Heart left ventricle (tissue), 13 donors: ENCODE results near the gene ZNF185.

ENCODE experiments used
- CTCF ChIP-seq, 12 donors: fragments of 200-600 bp; sonication (generic) in 4 of 12; IDR thresholded peaks; one replicate each; pipeline versions ENCODE4 v1.5.0 to v1.8.0; 2018 to 2022; ENCODE audit warnings: antibody characterized with exemption in 12 of 12, mild to moderate bottlenecking in 5 of 12
- POLR2A ChIP-seq, 2 donors: fragments of 450-650 bp; IDR thresholded peaks; one replicate each; pipeline ENCODE4 v1.6.1; 2017; ENCODE audit warnings: antibody characterized with exemption in 2 of 2, mild to moderate bottlenecking in 2 of 2, moderate library complexity in 2 of 2
- donor health status: ischemic (EF 13 %, LVEDD 7.1; RV severe dilation, severe dysfunction).
- donor health status: DM: no; HTN: yes; CAD: no.
- donor health status: DM: no; HTN: no; CAD: no.
- donor health status: ischemic (EF 25% LVEDD 6.9; RV normal size, moderate dysfunction).
- donor health status: ischemic (EF 25% LVEDD 5.7; RV mildly dilated, moderate dysfunction).
- donor health status: ischemic (EF 35%, LVEDD 5.7; RV mildly dilated, moderate dysfunction).
- donor health status: nonischemic (EF 11% LVEDD 7.7; RV severe dilation, severe dysfunction).
- donor health status: DM: yes; HTN: yes; CAD: no.
- donor health status: PGD.
- donor health status: ischemic (EF 29% LVEDD 5.4; RV normal size, mild dysfunction).
- donor health status: nonischemic (EF 23%, LVEDD 6.1; RV moderate dilation, normal function).

- no peak for TF ChIP-seq POLR2A (IDR thresholded peaks at IDR 0.05)
- TF ChIP-seq CTCF (IDR thresholded peaks at IDR 0.05), result no peak
Measured at GRCh38 chrX:152892499-152892898, 5.4 kb upstream of the ZNF185 start.
